ENCODE results near the gene NR2F1. TPM values are rescaled to one million over a fixed set of nuclear protein-coding genes. Genes with fewer than 3 reads are reported as not detected.

The NR2F1 gene
- total and polyA plus RNA-seq, 10 donors: 2.0 to 28.8 (median 11.7) TPM

DNA sequence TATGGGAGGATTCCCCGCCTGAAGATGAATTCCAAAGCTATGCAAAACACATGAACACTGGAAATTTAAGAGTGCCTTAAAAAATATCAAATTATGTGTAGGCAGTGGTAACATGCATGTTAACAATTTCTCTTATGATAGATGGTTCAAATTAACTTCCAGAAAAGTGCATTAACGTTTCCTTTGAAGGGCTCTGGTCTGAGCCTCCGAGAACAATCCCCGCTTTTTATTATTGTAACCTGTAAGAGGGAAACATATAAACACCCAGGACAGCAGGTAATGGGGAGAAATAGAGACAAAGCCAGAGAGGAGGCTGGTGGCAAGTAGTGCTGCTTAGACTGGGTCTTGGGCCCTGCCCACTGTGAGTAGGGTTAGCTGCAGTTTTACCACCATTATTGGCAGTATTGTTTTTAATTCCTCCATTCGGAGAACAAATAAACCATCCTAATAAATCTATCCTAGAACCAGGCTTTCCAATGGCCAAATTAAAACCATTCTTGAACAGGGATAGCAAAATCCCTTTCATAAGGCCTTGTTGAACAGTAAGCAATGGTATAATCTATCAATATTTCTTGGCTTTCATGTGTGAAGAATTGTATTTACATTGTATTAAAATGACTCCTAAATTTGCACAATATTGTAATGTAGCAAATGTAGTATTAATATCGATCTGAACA lies 6.3 kb downstream of the NR2F1 start:
- Histone ChIP-seq H3K27me3 (replicated peaks in 1 of 7) (peaks cover 5 to 100% (median 47%) of the 10 kb centered on the region in 7 donors), H3K9me3 (peaks cover 0 to 9% (median 0%) of the 10 kb centered on the region in 8 donors), H3K4me3 (no peak overlapping the region), H3K27ac (no peak overlapping the region), H3K4me1 (peaks cover 0 to 26% (median 10%) of the 10 kb centered on the region in 6 donors), H3K36me3 (peaks cover 0 to 16% (median 0%) of the 10 kb centered on the region in 6 donors)
- WGBS, 5 donors: 60 to 72% (median 66%) methylated on average over 6 of the region's 6 CpGs
- intact Hi-C loops (cut with DNase I; ENCODE audit: low total_unique reads): no loop called here
- no peak for TF ChIP-seq POLR2AphosphoS5 (IDR thresholded peaks at IDR 0.05)
- TF ChIP-seq POLR2A (IDR thresholded peaks at IDR 0.05): no peak
- TF ChIP-seq CTCF (IDR thresholded peaks at IDR 0.05 in 8 of 11, conservative IDR thresholded peaks at IDR 0.05 in 3 of 11): no peak
- DNase-seq: no peak

DNA sequence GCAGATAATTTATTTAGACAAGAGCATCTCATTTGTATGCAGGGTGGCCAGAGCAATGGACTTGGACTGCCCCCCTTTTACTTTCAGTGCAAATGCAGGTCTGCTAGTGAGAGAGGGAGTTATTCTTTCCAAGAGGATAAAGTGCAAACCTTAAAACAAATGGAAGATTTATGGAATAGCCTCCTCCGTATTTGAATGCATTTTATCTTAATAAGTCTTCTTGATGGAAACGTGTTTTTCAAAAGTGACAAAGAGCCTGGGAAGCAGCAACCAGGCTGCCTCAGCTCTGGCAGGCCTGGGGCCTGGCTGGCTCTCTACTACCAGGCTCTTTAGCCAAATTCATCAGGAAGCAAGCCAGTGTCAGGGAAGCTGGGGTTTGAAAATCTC lies 6.8 kb downstream of the NR2F1 start:
- TF ChIP-seq POLR2AphosphoS5 (IDR thresholded peaks at IDR 0.05) (no peak), POLR2A (IDR thresholded peaks at IDR 0.05) (no peak), CTCF (IDR thresholded peaks at IDR 0.05 in 8 of 11, conservative IDR thresholded peaks at IDR 0.05 in 3 of 11) (no peak)
- peaks cover 7 to 100% (median 51%) of the 10 kb centered on the region in 7 donors for H3K27me3 ChIP-seq (replicated peaks in 1 of 7)
- H3K9me3 ChIP-seq: peaks cover 0 to 13% (median 0%) of the 10 kb centered on the region in 8 donors
- no peak for DNase-seq
- 48 to 59% (median 54%) methylated on average over 2 of the region's 2 CpGs for whole genome bisulfite sequencing, 5 donors
- H3K27ac ChIP-seq: no peak overlapping the region
- no peak overlapping the region for H3K4me3 ChIP-seq
- peaks cover 0 to 26% (median 10%) of the 10 kb centered on the region in 6 donors for H3K4me1 ChIP-seq
- intact Hi-C loops (cut with DNase I; ENCODE audit: low total_unique reads): no loop called here
- H3K36me3 ChIP-seq: peaks cover 0 to 21% (median 0%) of the 10 kb centered on the region in 6 donors

- H3K4me3 ChIP-seq: no peak overlapping the region
- H3K9me3 ChIP-seq: peaks cover 0 to 18% (median 0%) of the 10 kb centered on the region in 8 donors
- H3K36me3 ChIP-seq: peaks cover 0 to 26% (median 0%) of the 10 kb centered on the region in 6 donors
- H3K27me3 ChIP-seq (replicated peaks in 1 of 7): peaks cover 12 to 100% (median 52%) of the 10 kb centered on the region in 7 donors
- 37 to 56% (median 52%) methylated on average over 3 of the region's 3 CpGs for WGBS, 5 donors
- H3K4me1 ChIP-seq: peaks cover 0 to 27% (median 5%) of the 10 kb centered on the region in 6 donors
- H3K27ac ChIP-seq: no peak overlapping the region
- intact Hi-C loops (cut with DNase I; ENCODE audit: low total_unique reads): no loop called here
- no peak for DNase-seq
- TF ChIP-seq CTCF (IDR thresholded peaks at IDR 0.05 in 8 of 11, conservative IDR thresholded peaks at IDR 0.05 in 3 of 11) (no peak), POLR2AphosphoS5 (IDR thresholded peaks at IDR 0.05) (no peak), POLR2A (IDR thresholded peaks at IDR 0.05) (no peak)
These were observed 7.5 kb downstream of the NR2F1 start for GRCh38 chr5:93590493-93590892.

- Histone ChIP-seq H3K27me3 (replicated peaks in 1 of 7) (peaks cover 7 to 100% (median 52%) of the 10 kb centered on the region in 7 donors), H3K36me3 (peaks cover 0 to 26% (median 0%) of the 10 kb centered on the region in 6 donors), H3K27ac (no peak overlapping the region), H3K9me3 (peaks cover 0 to 23% (median 0%) of the 10 kb centered on the region in 8 donors), H3K4me3 (no peak overlapping the region), H3K4me1 (peaks cover 0 to 30% (median 4%) of the 10 kb centered on the region in 6 donors)
- no peak for TF ChIP-seq POLR2AphosphoS5 (IDR thresholded peaks at IDR 0.05)
- no peak for TF ChIP-seq CTCF (IDR thresholded peaks at IDR 0.05 in 8 of 11, conservative IDR thresholded peaks at IDR 0.05 in 3 of 11)
- no peak for DNase-seq
- intact Hi-C loops (cut with DNase I; ENCODE audit: low total_unique reads): no loop called here
- WGBS, 5 donors: 61 to 72% (median 69%) methylated on average over 4 of the region's 4 CpGs
These were observed 8.4 kb downstream of the NR2F1 start for GRCh38 chr5:93591323-93591945.
